Activated T-cell treated with anti-CD3 and anti-CD28 coated beads for 48 hours (primary cell): Measurements from ENCODE around the gene CNGA3.
"Not testable (repeated sequence)": the region's sequence is repeated elsewhere in the genome, so short reads cannot be mapped to it uniquely, and the experiment has no call there.

Experiments used
- DNase-seq: peaks from one replicate; pipeline ENCODE4 v3.0.0-alpha.2; 2020; ENCODE audit warnings: low read depth

CNGA3 gene

GRCh38 chr2:98346311-98347236 lies at the start of gene CNGA3:
TSS of gene CNGA3 (plus strand) at chr2:98346456. CDS start at chr2:98369976, 23,520 bp downstream.
- peak; percentile 15 for DNase-seq

GRCh38 chr2:98297817-98298682 lies 48.2 kb upstream of the CNGA3 start:
- DNase-seq = no peak

GRCh38 chr2:98298683-98299164 lies 47.5 kb upstream of the CNGA3 start:
- no peak for DNase-seq

- DNase-seq = no peak
Observed at GRCh38 chr2:98299211-98299905, 46.9 kb upstream of the CNGA3 start.

- DNase-seq = no peak
Observed at GRCh38 chr2:98300141-98300874, 45.9 kb upstream of the CNGA3 start.

GRCh38 chr2:98301469-98301868 lies 44.8 kb upstream of the CNGA3 start:
- DNase-seq = no peak

GRCh38 chr2:98307131-98307696 lies 39.0 kb upstream of the CNGA3 start:
- DNase-seq = not testable (repeated sequence)

GRCh38 chr2:98308068-98308467 lies 38.2 kb upstream of the CNGA3 start:
- DNase-seq = no peak

- no peak for DNase-seq
Observed at GRCh38 chr2:98308532-98308931, 37.7 kb upstream of the CNGA3 start.

GRCh38 chr2:98309580-98309979 lies 36.7 kb upstream of the CNGA3 start:
- DNase-seq = no peak

- no peak for DNase-seq
Observed at GRCh38 chr2:98310010-98310409, 36.2 kb upstream of the CNGA3 start.

GRCh38 chr2:98311090-98311489 lies 35.2 kb upstream of the CNGA3 start:
- no peak for DNase-seq

- DNase-seq = no peak
Observed at GRCh38 chr2:98311771-98312545, 34.3 kb upstream of the CNGA3 start.

GRCh38 chr2:98313492-98314250 lies 32.6 kb upstream of the CNGA3 start:
- no peak for DNase-seq

GRCh38 chr2:98314251-98314650 lies 32.0 kb upstream of the CNGA3 start:
- no peak for DNase-seq

- no peak for DNase-seq
Observed at GRCh38 chr2:98315957-98316356, 30.3 kb upstream of the CNGA3 start.

GRCh38 chr2:98317214-98317613 lies 29.0 kb upstream of the CNGA3 start:
- DNase-seq = no peak

- not testable (repeated sequence) for DNase-seq
Observed at GRCh38 chr2:98320171-98320570, 26.1 kb upstream of the CNGA3 start.

GRCh38 chr2:98324181-98324580 lies 22.1 kb upstream of the CNGA3 start:
- DNase-seq = no peak
